HEK293 (cell line): ENCODE results near the gene TRPV5.

Experiments used
- CTCF ChIA-PET: fragments of 350-600 bp; formaldehyde crosslinking; extraction: SDS; loops from one replicate; lab custom pipeline; 2021; ENCODE audit warnings: antibody characterized with exemption; lab: Yijun Ruan, JAX
- POLR2A ChIA-PET: fragments of 300-600 bp; formaldehyde crosslinking; extraction: SDS; loops from one replicate; lab custom pipeline; 2020; ENCODE audit warnings: antibody characterized with exemption, inconsistent platforms; lab: Yijun Ruan, JAX
- H3K27ac ChIP-seq: fragments of 200-500 bp; sonication (Bioruptor generic); 2 replicates; pipeline ENCODE4 v1.5.1; 2014; ENCODE audit warnings: low read depth, low read length, control low read depth, inconsistent platforms; ENCODE audit errors: extremely low read depth
- H3K36me3 ChIP-seq, 2 experiments: fragments of 200-500 bp in 1 of 2; sonication (Bioruptor generic) in 1 of 2; 1 replicate in 1 of 2; 2 replicates in 1 of 2; pipeline ENCODE4 v1.5.1; 2014 to 2017; ENCODE audit warnings: inconsistent platforms in 2 of 2, low read length in 2 of 2; ENCODE audit not compliant: control insufficient read depth in 2 of 2, insufficient read depth in 1 of 2
- H3K4me1 ChIP-seq: fragments of 200-500 bp; sonication (Bioruptor generic); 2 replicates; pipeline ENCODE4 v1.5.1; 2014; ENCODE audit warnings: mild to moderate bottlenecking, low read length, inconsistent platforms; ENCODE audit not compliant: control insufficient read depth, insufficient read depth
- H3K4me3 ChIP-seq: 2 replicates; pipeline ENCODE4 v1.5.1; 2011; ENCODE audit warnings: low read depth, mild to moderate bottlenecking, control low read depth, low read length, moderate library complexity
- H3K9me3 ChIP-seq: fragments of 200-500 bp; sonication (Bioruptor generic); 2 replicates; pipeline ENCODE4 v1.5.1; 2014; ENCODE audit warnings: low read depth, low read length, inconsistent platforms; ENCODE audit not compliant: control insufficient read depth, insufficient read depth
- GLIS1 ChIP-seq: fragments of 450-650 bp; formaldehyde crosslinking; IDR thresholded peaks from 2 replicates; pipeline ENCODE4 v1.5.1; 2016; ENCODE audit warnings: missing biosample characterization, missing genetic modification characterization
- KLF16 ChIP-seq: fragments of 450-650 bp; formaldehyde crosslinking; IDR thresholded peaks from 2 replicates; pipeline ENCODE4 v1.5.1; 2017; ENCODE audit warnings: missing biosample characterization, missing genetic modification characterization
- KLF9 ChIP-seq: fragments of 450-650 bp; formaldehyde crosslinking; IDR thresholded peaks from 2 replicates; pipeline ENCODE4 v1.5.1; 2016; ENCODE audit warnings: missing biosample characterization, missing genetic modification characterization, low read depth
- REPIN1 ChIP-seq: fragments of 450-650 bp; formaldehyde crosslinking; IDR thresholded peaks from 2 replicates; pipeline ENCODE4 v1.5.1; 2017; ENCODE audit warnings: missing biosample characterization, missing genetic modification characterization, low read depth
- ZNF132 ChIP-seq: fragments of 450-650 bp; formaldehyde crosslinking; IDR thresholded peaks from 2 replicates; pipeline ENCODE4 v1.5.1; 2017; ENCODE audit warnings: missing biosample characterization, missing genetic modification characterization, borderline replicate concordance
- ZNF16 ChIP-seq: fragments of 450-650 bp; formaldehyde crosslinking; IDR thresholded peaks from 2 replicates; pipeline ENCODE4 v1.5.1; 2016; ENCODE audit warnings: low read depth, missing biosample characterization, missing genetic modification characterization
- ZNF394 ChIP-seq: fragments of 450-650 bp; formaldehyde crosslinking; IDR thresholded peaks from 2 replicates; pipeline ENCODE4 v1.5.1; 2016; ENCODE audit warnings: missing biosample characterization, missing genetic modification characterization, mild to moderate bottlenecking, moderate library complexity, borderline replicate concordance
- ZSCAN23 ChIP-seq: fragments of 450-650 bp; formaldehyde crosslinking; IDR thresholded peaks from 2 replicates; pipeline ENCODE4 v1.5.1; 2016; ENCODE audit warnings: missing biosample characterization, missing genetic modification characterization
- TF ChIP-seq, protein P1 (sequence below): fragments of 450-650 bp; formaldehyde crosslinking; IDR thresholded peaks from 2 replicates; pipeline ENCODE4 v1.5.1; 2016; ENCODE audit warnings: missing biosample characterization, missing genetic modification characterization
- TF ChIP-seq, protein P2 (sequence below): fragments of 450-650 bp; formaldehyde crosslinking; IDR thresholded peaks from 2 replicates; pipeline ENCODE4 v1.5.1; 2017; ENCODE audit warnings: missing biosample characterization, missing genetic modification characterization
- TF ChIP-seq, protein P3 (sequence below): fragments of 450-650 bp; formaldehyde crosslinking; IDR thresholded peaks from 2 replicates; pipeline ENCODE4 v1.5.1; 2016; ENCODE audit warnings: missing biosample characterization, missing genetic modification characterization
- TF ChIP-seq, protein P4 (sequence below): fragments of 450-650 bp; formaldehyde crosslinking; IDR thresholded peaks from 2 replicates; pipeline ENCODE4 v1.5.1; 2016; ENCODE audit warnings: missing biosample characterization, missing genetic modification characterization
- TF ChIP-seq, protein P5 (sequence below): fragments of 450-650 bp; formaldehyde crosslinking; IDR thresholded peaks from 2 replicates; pipeline ENCODE4 v1.5.0; 2017; ENCODE audit warnings: missing biosample characterization, missing genetic modification characterization, borderline replicate concordance

The TRPV5 gene

DNA sequence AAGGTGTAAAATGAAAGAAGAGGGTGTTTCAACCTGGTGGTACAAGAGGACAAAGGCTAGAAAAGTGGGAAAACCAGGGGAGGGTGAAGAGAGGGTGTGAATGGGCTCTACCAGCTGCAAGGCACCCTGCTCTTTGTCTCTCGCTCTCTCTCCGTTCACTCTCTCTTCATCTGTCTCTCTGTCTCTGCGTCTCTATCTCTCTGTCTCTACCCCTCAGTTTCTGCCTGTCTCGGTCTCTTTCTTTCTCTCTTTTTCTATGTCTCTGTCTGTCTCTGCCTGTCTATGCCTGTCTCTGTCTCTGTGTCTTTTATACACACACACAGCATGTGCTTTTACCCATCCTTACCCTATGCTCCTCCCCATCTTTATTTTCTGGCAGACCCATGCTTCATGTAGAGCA lies 5.1 kb upstream of the TRPV5 start (continued):
- TF ChIP-seq, protein P1, sequence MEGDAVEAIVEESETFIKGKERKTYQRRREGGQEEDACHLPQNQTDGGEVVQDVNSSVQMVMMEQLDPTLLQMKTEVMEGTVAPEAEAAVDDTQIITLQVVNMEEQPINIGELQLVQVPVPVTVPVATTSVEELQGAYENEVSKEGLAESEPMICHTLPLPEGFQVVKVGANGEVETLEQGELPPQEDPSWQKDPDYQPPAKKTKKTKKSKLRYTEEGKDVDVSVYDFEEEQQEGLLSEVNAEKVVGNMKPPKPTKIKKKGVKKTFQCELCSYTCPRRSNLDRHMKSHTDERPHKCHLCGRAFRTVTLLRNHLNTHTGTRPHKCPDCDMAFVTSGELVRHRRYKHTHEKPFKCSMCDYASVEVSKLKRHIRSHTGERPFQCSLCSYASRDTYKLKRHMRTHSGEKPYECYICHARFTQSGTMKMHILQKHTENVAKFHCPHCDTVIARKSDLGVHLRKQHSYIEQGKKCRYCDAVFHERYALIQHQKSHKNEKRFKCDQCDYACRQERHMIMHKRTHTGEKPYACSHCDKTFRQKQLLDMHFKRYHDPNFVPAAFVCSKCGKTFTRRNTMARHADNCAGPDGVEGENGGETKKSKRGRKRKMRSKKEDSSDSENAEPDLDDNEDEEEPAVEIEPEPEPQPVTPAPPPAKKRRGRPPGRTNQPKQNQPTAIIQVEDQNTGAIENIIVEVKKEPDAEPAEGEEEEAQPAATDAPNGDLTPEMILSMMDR (tag by site-specific recombination): no peak
- no peak for TF ChIP-seq REPIN1 (tag by site-specific recombination)
- TF ChIP-seq, protein P2, sequence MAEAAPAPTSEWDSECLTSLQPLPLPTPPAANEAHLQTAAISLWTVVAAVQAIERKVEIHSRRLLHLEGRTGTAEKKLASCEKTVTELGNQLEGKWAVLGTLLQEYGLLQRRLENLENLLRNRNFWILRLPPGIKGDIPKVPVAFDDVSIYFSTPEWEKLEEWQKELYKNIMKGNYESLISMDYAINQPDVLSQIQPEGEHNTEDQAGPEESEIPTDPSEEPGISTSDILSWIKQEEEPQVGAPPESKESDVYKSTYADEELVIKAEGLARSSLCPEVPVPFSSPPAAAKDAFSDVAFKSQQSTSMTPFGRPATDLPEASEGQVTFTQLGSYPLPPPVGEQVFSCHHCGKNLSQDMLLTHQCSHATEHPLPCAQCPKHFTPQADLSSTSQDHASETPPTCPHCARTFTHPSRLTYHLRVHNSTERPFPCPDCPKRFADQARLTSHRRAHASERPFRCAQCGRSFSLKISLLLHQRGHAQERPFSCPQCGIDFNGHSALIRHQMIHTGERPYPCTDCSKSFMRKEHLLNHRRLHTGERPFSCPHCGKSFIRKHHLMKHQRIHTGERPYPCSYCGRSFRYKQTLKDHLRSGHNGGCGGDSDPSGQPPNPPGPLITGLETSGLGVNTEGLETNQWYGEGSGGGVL (tag by site-specific recombination): no peak

DNA sequence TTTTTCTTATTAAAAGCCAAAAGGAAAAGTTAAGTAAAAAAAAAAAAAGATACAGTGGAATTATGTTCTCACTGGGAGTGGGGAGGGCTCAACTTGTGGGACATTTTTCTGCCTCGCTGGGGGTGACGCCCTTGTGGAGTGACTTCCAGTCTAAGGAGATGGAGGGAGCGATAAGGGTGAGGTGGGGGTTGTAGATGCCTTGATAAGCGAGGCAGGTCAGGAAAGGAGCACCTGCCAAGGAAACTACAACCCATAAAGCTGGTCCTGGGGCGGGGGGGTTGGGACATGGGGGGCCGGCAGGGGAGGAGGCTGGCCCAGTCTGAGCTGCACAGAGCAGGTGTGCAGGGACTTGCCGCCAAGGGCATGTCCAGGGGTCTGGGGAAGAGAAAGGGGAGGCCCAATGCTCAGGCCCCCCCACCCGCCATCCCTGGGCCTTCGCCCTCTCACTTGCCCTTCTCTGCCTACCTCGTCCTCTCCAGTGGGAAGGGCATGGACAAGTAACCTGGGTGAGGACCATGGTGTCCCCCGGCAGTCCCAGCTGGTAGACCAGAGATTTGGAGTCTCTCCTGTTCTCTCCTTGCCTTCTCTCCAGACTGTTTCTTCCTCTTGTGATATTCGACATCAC lies 2.5 kb upstream of the TRPV5 start:
- ChIA-PET CTCF (interaction anchor here (0.7 to 1.1 kb wide), 5 partner anchors 25 to 454 kb away, joined by 3 to 4 read pairs (median 3); no protein-coding TSS in a partner anchor), POLR2A (no interaction called here)
- Histone ChIP-seq H3K36me3 (no peaks in the 10 kb centered on the region), H3K9me3 (no peaks in the 10 kb centered on the region), H3K4me3 (no peak overlapping the region), H3K27ac (no peak overlapping the region), H3K4me1 (no peaks in the 10 kb centered on the region)
- TF ChIP-seq ZNF132 (tag by site-specific recombination) (no peak), ZSCAN23 (tag by site-specific recombination) (no peak), GLIS1 (tag by site-specific recombination) (no peak), ZNF16 (tag by site-specific recombination) (no peak), ZNF394 (tag by site-specific recombination) (no peak), KLF9 (tag by site-specific recombination) (no peak), KLF16 (tag by site-specific recombination) (no peak)
- TF ChIP-seq, protein P3, sequence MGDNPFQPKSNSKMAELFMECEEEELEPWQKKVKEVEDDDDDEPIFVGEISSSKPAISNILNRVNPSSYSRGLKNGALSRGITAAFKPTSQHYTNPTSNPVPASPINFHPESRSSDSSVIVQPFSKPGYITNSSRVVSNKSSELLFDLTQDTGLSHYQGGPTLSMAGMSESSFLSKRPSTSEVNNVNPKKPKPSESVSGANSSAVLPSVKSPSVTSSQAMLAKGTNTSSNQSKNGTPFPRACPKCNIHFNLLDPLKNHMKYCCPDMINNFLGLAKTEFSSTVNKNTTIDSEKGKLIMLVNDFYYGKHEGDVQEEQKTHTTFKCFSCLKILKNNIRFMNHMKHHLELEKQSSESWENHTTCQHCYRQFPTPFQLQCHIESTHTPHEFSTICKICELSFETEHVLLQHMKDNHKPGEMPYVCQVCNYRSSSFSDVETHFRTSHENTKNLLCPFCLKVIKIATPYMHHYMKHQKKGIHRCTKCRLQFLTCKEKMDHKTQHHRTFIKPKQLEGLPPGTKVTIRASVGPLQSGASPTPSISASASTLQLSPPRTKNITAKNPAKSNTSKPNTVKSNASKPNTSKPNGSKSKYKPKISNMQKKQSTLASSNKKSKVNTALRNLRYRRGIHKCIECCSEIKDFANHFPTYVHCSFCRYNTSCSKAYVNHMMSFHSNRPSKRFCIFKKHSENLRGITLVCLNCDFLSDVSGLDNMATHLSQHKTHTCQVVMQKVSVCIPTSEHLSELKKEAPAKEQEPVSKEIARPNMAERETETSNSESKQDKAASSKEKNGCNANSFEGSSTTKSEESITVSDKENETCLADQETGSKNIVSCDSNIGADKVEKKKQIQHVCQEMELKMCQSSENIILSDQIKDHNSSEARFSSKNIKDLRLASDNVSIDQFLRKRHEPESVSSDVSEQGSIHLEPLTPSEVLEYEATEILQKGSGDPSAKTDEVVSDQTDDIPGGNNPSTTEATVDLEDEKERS (tag by site-specific recombination): no peak
- TF ChIP-seq, protein P4, sequence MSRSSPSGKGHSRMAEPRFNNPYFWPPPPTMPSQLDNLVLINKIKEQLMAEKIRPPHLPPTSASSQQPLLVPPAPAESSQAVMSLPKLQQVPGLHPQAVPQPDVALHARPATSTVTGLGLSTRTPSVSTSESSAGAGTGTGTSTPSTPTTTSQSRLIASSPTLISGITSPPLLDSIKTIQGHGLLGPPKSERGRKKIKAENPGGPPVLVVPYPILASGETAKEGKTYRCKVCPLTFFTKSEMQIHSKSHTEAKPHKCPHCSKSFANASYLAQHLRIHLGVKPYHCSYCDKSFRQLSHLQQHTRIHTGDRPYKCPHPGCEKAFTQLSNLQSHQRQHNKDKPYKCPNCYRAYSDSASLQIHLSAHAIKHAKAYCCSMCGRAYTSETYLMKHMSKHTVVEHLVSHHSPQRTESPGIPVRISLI (tag by site-specific recombination): no peak
- TF ChIP-seq, protein P5, sequence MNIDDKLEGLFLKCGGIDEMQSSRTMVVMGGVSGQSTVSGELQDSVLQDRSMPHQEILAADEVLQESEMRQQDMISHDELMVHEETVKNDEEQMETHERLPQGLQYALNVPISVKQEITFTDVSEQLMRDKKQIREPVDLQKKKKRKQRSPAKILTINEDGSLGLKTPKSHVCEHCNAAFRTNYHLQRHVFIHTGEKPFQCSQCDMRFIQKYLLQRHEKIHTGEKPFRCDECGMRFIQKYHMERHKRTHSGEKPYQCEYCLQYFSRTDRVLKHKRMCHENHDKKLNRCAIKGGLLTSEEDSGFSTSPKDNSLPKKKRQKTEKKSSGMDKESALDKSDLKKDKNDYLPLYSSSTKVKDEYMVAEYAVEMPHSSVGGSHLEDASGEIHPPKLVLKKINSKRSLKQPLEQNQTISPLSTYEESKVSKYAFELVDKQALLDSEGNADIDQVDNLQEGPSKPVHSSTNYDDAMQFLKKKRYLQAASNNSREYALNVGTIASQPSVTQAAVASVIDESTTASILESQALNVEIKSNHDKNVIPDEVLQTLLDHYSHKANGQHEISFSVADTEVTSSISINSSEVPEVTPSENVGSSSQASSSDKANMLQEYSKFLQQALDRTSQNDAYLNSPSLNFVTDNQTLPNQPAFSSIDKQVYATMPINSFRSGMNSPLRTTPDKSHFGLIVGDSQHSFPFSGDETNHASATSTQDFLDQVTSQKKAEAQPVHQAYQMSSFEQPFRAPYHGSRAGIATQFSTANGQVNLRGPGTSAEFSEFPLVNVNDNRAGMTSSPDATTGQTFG: no peak
